ENCODE measurements around the gene KRT80. TPM values are rescaled to one million over a fixed set of nuclear protein-coding genes. Genes with fewer than 3 reads are reported as not detected.
A peak's percentile ranks its signal among the peaks of the same experiment; 100 is the strongest.

Gene KRT80
- total RNA-seq, 1 donor from 2014 or later, result 7.9 TPM

DNA sequence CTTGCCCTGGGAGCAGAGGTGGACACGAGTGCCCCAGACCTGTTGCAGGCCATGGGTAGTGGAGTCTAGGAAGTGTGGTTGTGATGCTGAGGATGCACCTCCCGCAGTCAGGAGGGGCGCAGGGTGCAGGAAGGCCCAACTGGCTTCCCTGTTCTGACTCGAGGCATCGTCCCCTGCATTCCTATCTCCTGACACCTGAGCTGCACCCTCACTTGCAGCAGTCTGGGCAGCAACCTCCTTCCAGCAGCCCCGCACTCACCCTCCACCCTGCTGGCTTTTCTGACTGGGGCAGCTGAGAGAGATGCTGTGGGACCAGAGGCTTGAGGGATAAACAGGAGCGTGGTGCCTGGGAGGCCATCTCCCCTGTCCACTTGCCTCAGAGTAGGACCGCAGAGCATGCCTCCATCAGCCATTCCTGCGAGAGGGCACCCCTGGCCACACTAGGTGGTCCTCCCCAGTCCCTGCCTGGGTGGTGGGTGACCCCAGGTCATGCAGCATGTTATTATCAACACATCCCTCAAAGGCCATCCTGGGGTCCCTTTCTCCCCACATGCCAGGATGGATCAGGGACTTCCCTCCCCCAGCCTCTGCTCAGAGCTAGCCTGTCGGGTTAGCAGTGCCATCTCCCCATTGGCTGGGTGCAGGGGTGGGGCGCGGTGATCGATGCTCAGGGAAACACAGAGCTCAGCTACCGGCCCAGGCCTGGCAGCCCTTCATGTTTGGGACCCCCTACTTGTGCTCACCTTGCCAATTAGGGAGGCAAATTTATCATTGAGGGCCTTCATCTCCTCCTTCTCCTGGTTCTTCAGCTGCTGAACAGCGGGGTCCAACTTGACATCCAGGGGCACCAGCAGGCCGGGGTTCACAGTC lies 719 bp downstream of the KRT80 start:
- H3K4me3 ChIP-seq, result peak overlapping the region in 1 of 2 donors; percentile 29
- peak overlapping the region; percentile 51 for H3K27ac ChIP-seq
- H3K9me3 ChIP-seq, result no peaks in the 10 kb centered on the region
- no peaks in the 10 kb centered on the region for H3K27me3 ChIP-seq
- TF ChIP-seq POLR2AphosphoS5 (IDR thresholded peaks at IDR 0.05; ENCODE audit: insufficient read depth in 1 of 2, low read depth in 1 of 2) (no peak), POLR2A (IDR thresholded peaks at IDR 0.05) (no peak)
- TF ChIP-seq, protein P1, sequence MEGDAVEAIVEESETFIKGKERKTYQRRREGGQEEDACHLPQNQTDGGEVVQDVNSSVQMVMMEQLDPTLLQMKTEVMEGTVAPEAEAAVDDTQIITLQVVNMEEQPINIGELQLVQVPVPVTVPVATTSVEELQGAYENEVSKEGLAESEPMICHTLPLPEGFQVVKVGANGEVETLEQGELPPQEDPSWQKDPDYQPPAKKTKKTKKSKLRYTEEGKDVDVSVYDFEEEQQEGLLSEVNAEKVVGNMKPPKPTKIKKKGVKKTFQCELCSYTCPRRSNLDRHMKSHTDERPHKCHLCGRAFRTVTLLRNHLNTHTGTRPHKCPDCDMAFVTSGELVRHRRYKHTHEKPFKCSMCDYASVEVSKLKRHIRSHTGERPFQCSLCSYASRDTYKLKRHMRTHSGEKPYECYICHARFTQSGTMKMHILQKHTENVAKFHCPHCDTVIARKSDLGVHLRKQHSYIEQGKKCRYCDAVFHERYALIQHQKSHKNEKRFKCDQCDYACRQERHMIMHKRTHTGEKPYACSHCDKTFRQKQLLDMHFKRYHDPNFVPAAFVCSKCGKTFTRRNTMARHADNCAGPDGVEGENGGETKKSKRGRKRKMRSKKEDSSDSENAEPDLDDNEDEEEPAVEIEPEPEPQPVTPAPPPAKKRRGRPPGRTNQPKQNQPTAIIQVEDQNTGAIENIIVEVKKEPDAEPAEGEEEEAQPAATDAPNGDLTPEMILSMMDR (IDR thresholded peaks at IDR 0.05), result no peak
- peaks cover 50% of the 10 kb centered on the region for H3K4me1 ChIP-seq
- intact Hi-C loops (cut with DNase I), result no loop called here
- DNase-seq (ENCODE audit: extremely low spot score in 2 of 2), result no peak
- no peaks in the 10 kb centered on the region for H3K36me3 ChIP-seq

GRCh38 chr12:52189376-52190174 lies 2.2 kb downstream of the KRT80 start:
- Histone ChIP-seq H3K4me1 (peaks cover 54% of the 10 kb centered on the region), H3K9me3 (no peaks in the 10 kb centered on the region), H3K27ac (no peak overlapping the region), H3K4me3 (no peak overlapping the region), H3K36me3 (no peaks in the 10 kb centered on the region), H3K27me3 (no peaks in the 10 kb centered on the region)
- no peak for TF ChIP-seq POLR2AphosphoS5 (IDR thresholded peaks at IDR 0.05; ENCODE audit: insufficient read depth in 1 of 2, low read depth in 1 of 2)
- no peak for TF ChIP-seq POLR2A (IDR thresholded peaks at IDR 0.05)
- TF ChIP-seq, protein P1 (IDR thresholded peaks at IDR 0.05), result no peak
- no peak for DNase-seq (ENCODE audit: extremely low spot score in 2 of 2)
- intact Hi-C loops (cut with DNase I), result no loop called here

- H3K36me3 ChIP-seq, result no peaks in the 10 kb centered on the region
- H3K27me3 ChIP-seq, result no peaks in the 10 kb centered on the region
- TF ChIP-seq POLR2A (IDR thresholded peaks at IDR 0.05) (no peak), POLR2AphosphoS5 (IDR thresholded peaks at IDR 0.05; ENCODE audit: insufficient read depth in 1 of 2, low read depth in 1 of 2) (no peak)
- TF ChIP-seq, protein P1 (IDR thresholded peaks at IDR 0.05), result no peak
- intact Hi-C loops (cut with DNase I), result no loop called here
- peaks cover 52% of the 10 kb centered on the region for H3K4me1 ChIP-seq
- no peak for DNase-seq (ENCODE audit: extremely low spot score in 2 of 2)
- no peaks in the 10 kb centered on the region for H3K9me3 ChIP-seq
- H3K27ac ChIP-seq, result no peak overlapping the region
- H3K4me3 ChIP-seq, result no peak overlapping the region
These were observed 3.2 kb downstream of the KRT80 start for GRCh38 chr12:52188658-52189057.

- DNase-seq (ENCODE audit: extremely low spot score in 2 of 2), result no peak
- intact Hi-C loops (cut with DNase I), result no loop called here
- Histone ChIP-seq H3K27ac (no peak overlapping the region), H3K9me3 (no peaks in the 10 kb centered on the region), H3K4me1 (peaks cover 52% of the 10 kb centered on the region), H3K36me3 (no peaks in the 10 kb centered on the region), H3K27me3 (no peaks in the 10 kb centered on the region), H3K4me3 (no peak overlapping the region)
- TF ChIP-seq POLR2A (IDR thresholded peaks at IDR 0.05) (no peak), POLR2AphosphoS5 (IDR thresholded peaks at IDR 0.05; ENCODE audit: insufficient read depth in 1 of 2, low read depth in 1 of 2) (no peak)
- TF ChIP-seq, protein P1 (IDR thresholded peaks at IDR 0.05), result no peak
These were observed 4.2 kb downstream of the KRT80 start for GRCh38 chr12:52187640-52188039.

Measured in vagina (tissue), 2 donors.